ENCODE results near the gene C8A.

- no peak for TF ChIP-seq CTCF (IDR thresholded peaks at IDR 0.05)
- no peak for TF ChIP-seq CREM (CRISPR knock-in tag; IDR thresholded peaks at IDR 0.05)
- TF ChIP-seq ETV6 (CRISPR knock-in tag; IDR thresholded peaks at IDR 0.05), result no peak
- TF ChIP-seq MAX (CRISPR knock-in tag; IDR thresholded peaks at IDR 0.05), result no peak
- no peak for TF ChIP-seq ZBTB21 (CRISPR knock-in tag; IDR thresholded peaks at IDR 0.05; ENCODE audit: borderline replicate concordance)
- no peak for TF ChIP-seq ATF3 (CRISPR knock-in tag; conservative IDR thresholded peaks at IDR 0.05)
- no peak for TF ChIP-seq TEAD4 (CRISPR knock-in tag; IDR thresholded peaks at IDR 0.05)
- no peak for TF ChIP-seq ZNF263 (CRISPR knock-in tag; IDR thresholded peaks at IDR 0.05; ENCODE audit: low read depth)
- no peak for TF ChIP-seq ZNF121 (CRISPR knock-in tag; IDR thresholded peaks at IDR 0.05)
- TF ChIP-seq AR (CRISPR knock-in tag; IDR thresholded peaks at IDR 0.05), result no peak
Observed at GRCh38 chr1:56938646-56939045, 84.0 kb downstream of the C8A start.
